Measurements from ENCODE around the gene YIPF5.

YIPF5 gene

GRCh38 chr5:144170276-144171024, at the start of gene YIPF5, which contains the start of gene KCTD16:
YIPF5 (minus strand) TSS chr5:144170659; CDS start chr5:144169955, 704 bp downstream.
KCTD16 (plus strand) TSS chr5:144170873.
- DNase-seq, result peak; percentile 94

GRCh38 chr5:144219869-144220268, 49.4 kb upstream of the YIPF5 start:
- no peak for DNase-seq

- no peak for DNase-seq
Measured at GRCh38 chr5:144210655-144211054, 40.2 kb upstream of the YIPF5 start.

- no peak for DNase-seq
Measured at GRCh38 chr5:144209361-144209760, 38.9 kb upstream of the YIPF5 start.

GRCh38 chr5:144207875-144208444, 37.5 kb upstream of the YIPF5 start:
- no peak for DNase-seq

DNA sequence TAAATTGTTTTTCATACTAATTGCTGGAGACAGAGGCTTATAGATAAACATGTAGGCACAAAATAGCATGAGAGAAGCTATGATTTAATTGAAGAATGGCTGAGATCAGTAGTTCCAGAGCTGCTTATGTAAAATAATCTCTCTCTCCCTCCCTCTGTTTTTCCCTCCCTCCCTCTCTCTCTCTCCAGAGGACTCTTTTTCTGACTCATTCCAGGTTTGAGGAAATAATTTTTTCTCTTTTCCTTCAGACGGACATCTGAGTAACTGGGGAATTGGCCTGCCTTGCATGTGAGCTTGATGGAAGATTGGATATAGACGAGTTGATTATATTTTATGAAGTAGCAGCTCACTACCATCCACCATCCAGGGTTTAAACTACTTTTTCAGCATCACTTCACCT, 35.7 kb upstream of the YIPF5 start:
- DNase-seq, result no peak

- DNase-seq, result no peak
Measured at GRCh38 chr5:144205141-144205551, 34.7 kb upstream of the YIPF5 start.

DNA sequence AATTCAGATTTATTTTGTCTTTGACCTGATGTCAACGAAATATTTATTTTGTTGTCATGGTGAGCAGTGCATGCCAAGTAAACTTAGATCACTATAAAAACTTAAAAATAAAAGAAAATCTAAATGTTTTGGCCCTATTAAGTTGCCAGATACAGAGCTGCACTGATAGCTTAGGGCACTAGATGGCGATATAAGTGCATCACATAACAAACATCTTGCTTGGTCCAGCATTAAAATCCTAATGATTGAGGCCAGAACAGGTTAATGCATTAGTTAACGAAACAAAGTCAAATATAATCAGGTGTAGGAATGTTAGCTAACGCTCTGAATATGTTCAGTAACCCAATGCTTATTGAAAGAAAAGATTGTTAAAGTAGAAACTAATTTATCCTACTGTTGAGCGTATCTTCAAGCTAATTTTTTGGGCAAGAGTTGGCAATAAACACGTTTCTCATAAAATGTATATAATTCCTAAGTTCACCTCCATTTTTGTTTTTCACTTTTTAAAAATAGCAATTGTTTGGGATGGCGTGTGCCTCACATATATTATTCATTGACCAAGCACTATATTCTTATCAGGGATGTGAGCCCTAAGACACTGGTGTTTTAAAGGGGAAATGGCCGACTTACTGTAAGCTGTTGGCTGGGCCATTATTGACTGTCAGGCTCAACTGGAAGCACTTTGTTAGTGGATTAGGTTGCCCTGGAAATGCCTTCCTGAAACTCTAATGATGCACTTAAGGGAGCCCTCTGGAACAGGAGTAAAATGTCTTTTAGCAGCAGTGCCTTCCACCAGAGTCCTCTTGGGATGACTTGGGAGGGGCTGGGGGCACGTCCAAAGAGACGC, 33.5 kb upstream of the YIPF5 start:
- DNase-seq, result no peak

DNA sequence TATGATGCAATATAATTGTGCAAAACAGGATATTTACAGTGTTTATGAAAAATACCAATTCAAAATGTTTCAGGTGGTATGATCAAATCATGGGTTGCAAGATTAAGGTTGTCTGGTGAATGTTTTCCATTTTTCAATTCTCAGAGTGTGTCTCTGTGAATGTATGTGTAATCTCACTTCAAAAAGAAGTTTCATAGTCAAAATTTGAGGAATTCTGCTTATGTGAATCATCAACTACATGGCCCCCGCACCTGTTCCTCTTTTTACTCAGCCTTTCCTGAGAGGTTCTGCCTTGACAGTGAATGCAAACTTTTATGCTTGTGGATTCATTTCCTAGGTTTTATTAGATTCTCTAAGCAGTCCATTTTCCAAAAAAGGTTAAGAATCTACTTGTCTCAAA, 32.3 kb upstream of the YIPF5 start:
- no peak for DNase-seq

GRCh38 chr5:144202072-144202471, 31.6 kb upstream of the YIPF5 start:
- no peak for DNase-seq

DNA sequence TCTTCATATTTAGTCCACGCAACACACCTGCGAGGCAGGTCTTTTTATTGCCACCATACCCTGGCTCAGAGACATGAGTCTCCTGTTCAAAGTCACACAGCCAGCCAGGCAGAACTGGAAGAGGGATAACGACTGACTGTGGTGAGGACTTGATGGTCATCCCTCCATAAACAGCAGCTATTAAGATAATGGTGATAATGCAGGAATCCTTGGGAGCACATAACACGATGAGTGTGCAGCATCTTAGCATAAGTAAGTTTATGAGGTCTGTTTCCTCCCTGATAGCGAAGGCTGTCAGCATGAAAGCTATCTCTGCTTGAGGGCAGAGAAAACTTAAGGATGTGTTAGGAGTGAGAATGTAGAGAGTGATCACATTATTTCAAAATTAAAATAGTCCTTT, 31.1 kb upstream of the YIPF5 start:
- DNase-seq, result no peak

- DNase-seq, result peak; percentile 82
Measured at GRCh38 chr5:144198386-144198785, 27.9 kb upstream of the YIPF5 start.

DNA sequence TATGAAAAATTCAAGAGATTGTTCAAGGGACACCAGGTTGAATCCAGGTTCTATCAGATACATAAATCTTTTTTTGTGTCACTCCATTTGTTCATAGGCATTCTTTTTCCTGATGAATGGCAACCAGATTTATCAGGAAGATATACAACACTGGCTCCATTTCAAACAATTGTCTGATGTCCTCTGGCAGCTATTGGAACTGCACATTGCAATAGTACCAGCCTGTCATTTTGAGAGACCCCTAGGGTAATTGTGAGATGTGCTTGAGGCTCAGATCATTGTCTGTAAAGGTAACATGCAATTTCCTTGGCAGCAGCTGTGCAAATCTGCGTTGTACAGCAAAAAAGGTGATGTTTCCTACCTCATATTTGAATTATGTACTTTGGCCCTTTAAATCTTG, 26.2 kb upstream of the YIPF5 start:
- DNase-seq, result no peak

DNA sequence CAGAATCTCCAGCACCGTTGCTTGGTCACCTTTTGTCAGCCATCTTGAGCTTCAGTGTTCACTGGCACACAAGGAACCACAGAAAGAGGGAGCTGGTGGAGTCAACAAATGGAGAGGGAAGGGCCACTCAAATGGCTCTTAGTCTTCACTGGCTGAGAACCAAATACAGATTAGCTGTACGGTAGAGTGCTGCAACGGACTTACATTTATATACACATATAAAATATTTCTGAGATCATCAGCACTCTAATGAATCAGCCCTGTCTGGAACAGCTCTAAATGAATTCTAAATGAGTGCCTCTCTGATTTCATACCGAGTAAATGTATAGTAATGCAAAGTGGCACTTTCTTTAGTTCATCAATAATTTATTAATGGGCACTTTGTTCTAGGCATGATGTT, 25.0 kb upstream of the YIPF5 start:
- DNase-seq, result no peak

GRCh38 chr5:144194144-144194543, 23.7 kb upstream of the YIPF5 start:
- no peak for DNase-seq

DNA sequence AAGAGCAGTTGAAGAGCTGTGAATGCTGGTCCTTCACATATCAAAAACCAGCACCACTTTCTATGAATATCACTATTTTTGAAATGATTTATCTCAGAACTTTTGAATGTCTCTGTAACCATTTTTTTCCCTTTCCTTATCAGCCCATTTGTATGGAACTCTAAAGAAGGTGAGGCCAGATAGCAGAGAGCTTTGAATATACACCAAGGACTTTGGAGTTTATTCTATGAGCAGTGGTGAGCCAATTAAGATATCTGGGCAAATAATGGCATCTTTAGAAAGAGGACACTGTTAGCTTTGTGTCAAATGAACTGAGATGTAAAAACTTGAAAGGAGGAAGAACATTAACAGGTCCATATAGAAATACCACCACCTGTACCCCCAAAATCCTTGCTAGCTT, 22.2 kb upstream of the YIPF5 start:
- no peak for DNase-seq

GRCh38 chr5:144191998-144192397, 21.5 kb upstream of the YIPF5 start:
- no peak for DNase-seq

GRCh38 chr5:144191531-144191930, 21.1 kb upstream of the YIPF5 start:
- DNase-seq, result no peak

GRCh38 chr5:144189800-144190429, 19.5 kb upstream of the YIPF5 start:
- DNase-seq, result no peak

DNA sequence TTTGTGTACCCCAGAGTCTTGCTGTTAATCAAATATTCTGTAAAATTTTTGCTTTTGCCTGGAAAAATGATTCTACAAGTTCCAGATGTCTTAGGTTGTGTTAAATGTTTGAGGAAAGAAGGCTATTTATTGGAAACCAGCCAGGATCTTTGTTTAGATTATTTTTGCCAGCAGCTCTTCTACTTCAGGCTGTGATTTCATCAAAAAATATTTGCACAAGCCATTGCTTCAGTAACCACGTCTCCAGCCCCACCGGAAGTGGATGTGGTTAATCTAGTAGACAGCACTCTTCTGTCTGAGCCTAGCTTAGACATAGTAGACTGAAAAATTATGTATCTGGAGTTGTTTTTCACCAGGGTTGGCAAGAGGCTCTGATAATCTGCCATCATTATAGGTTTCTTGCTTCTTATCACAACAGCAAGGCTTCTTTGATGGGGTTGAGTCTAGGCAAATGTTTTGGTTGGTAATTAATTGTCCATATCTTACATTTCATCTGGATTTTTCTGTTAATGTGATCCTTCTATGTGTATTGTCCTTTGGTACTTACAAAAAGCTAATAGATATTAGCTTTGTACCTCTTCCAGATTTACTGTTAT, 17.3 kb upstream of the YIPF5 start:
- no peak for DNase-seq

GRCh38 chr5:144183254-144183889, 12.9 kb upstream of the YIPF5 start:
- DNase-seq, result no peak

GRCh38 chr5:144179226-144179625, 8.8 kb upstream of the YIPF5 start:
- no peak for DNase-seq

All from NCI-H1436 treated with DMSO at 0.1 percent for 48 hours (cell line).